Right kidney (tissue), 1 donor: Measurements from ENCODE around the gene IRX4.

Source experiments
- DNase-seq: peaks from one replicate; pipeline ENCODE4 v3.0.0-alpha.2; 2016

Gene IRX4

GRCh38 chr5:1892211-1892610 is 9.5 kb upstream of the IRX4 start:
- DNase-seq, result no peak

GRCh38 chr5:1891391-1891790 is 8.7 kb upstream of the IRX4 start:
- DNase-seq, result no peak

GRCh38 chr5:1890296-1890695 is 7.6 kb upstream of the IRX4 start:
- no peak for DNase-seq

GRCh38 chr5:1889321-1890065 is 6.8 kb upstream of the IRX4 start:
- DNase-seq, result no peak

- DNase-seq, result no peak
Observed at GRCh38 chr5:1888541-1889251, 6.0 kb upstream of the IRX4 start.

- no peak for DNase-seq
Observed at GRCh38 chr5:1887588-1888360, 5.0 kb upstream of the IRX4 start.

GRCh38 chr5:1886846-1887587 is 4.3 kb upstream of the IRX4 start:
- DNase-seq, result peak; percentile 53

GRCh38 chr5:1885868-1886845 is 3.4 kb upstream of the IRX4 start:
- DNase-seq, result no peak

- DNase-seq, result no peak
Observed at GRCh38 chr5:1885404-1885755, 2.7 kb upstream of the IRX4 start.

- no peak for DNase-seq
Observed at GRCh38 chr5:1884678-1885403, 2.1 kb upstream of the IRX4 start.

- peak; percentile 63 for DNase-seq
Observed at GRCh38 chr5:1883925-1884677, 1.4 kb upstream of the IRX4 start.

- DNase-seq, result peak; percentile 69
Observed at GRCh38 chr5:1883120-1883924, 597 bp upstream of the IRX4 start.

- peak; percentile 54 for DNase-seq
Observed at GRCh38 chr5:1881731-1882336, 891 bp downstream of the IRX4 start.

GRCh38 chr5:1881098-1881572 is 1.6 kb downstream of the IRX4 start:
- DNase-seq, result no peak

- no peak for DNase-seq
Observed at GRCh38 chr5:1880377-1881025, 2.2 kb downstream of the IRX4 start.

- no peak for DNase-seq
Observed at GRCh38 chr5:1879292-1880263, 3.1 kb downstream of the IRX4 start.
